Activated CD8-positive, alpha-beta T cell treated with anti-CD3 and anti-CD28 coated beads for 36 hours (primary cell): ENCODE measurements around the gene ARHGAP12. TPM values are rescaled to one million over a fixed set of nuclear protein-coding genes. Genes with fewer than 3 reads are reported as not detected.

Experiments used
- ATAC-seq: fragments of 200-7000 bp; cut with Tn5 transposase; one replicate; pipeline ENCODE4 v1.10.0; 2021; ENCODE audit warnings: mild to moderate bottlenecking, moderate library complexity
- CTCF ChIA-PET: fragments of 350-600 bp; sonication (Branson Sonifier 250); formaldehyde crosslinking; loops from one replicate; lab custom pipeline; 2021; ENCODE audit warnings: antibody characterized with exemption; lab: Charles Lee
- POLR2A ChIA-PET: fragments of 350-600 bp; sonication (Branson Sonifier 250); formaldehyde crosslinking; loops from one replicate; lab custom pipeline; 2021; ENCODE audit warnings: antibody characterized with exemption; lab: Charles Lee
- DNase-seq: peaks from one replicate; pipeline ENCODE4 v3.0.0-alpha.2; 2020
- H3K27ac Mint-ChIP-seq: one replicate; pipeline ENCODE4 v1.8.0; 2021; ENCODE audit warnings: mild to moderate bottlenecking, mixed read lengths
- H3K27me3 Mint-ChIP-seq: one replicate; pipeline ENCODE4 v1.8.0; 2021; ENCODE audit warnings: mixed read lengths
- H3K36me3 Mint-ChIP-seq: one replicate; pipeline ENCODE4 v1.8.0; 2021; ENCODE audit warnings: low read depth, mixed read lengths
- H3K4me1 Mint-ChIP-seq: one replicate; pipeline ENCODE4 v1.8.0; 2021; ENCODE audit warnings: low read depth, mixed read lengths
- H3K4me3 Mint-ChIP-seq: one replicate; pipeline ENCODE4 v1.8.0; 2021; ENCODE audit warnings: mild to moderate bottlenecking, moderate library complexity, mixed read lengths
- H3K9me3 Mint-ChIP-seq: one replicate; pipeline ENCODE4 v1.8.0; 2021; ENCODE audit warnings: mixed read lengths
- CTCF ChIP-seq: fragments of 200-600 bp; IDR thresholded peaks from one replicate; pipeline ENCODE4 v1.8.0; 2022; ENCODE audit warnings: antibody characterized with exemption, mild to moderate bottlenecking
- intact Hi-C: fragments of 100-400 bp; cut with micrococcal nuclease; formaldehyde crosslinking; loops from one replicate; pipeline ENCODE4 v1.10.0; 2022
- total RNA-seq, 2 experiments: library from RNA; stranded (reverse); gene quantifications; one replicate each; pipeline ENCODE4 v1.2.3, GENCODE V29; 2021

The ARHGAP12 gene
- total RNA-seq, 2 experiments from 2014 or later = 4.0 to 4.3 TPM

- Mint-ChIP-seq H3K4me1 (peaks cover 11% of the 10 kb centered on the region), H3K27ac (no peak overlapping the region), H3K4me3 (no peak overlapping the region), H3K27me3 (no peaks in the 10 kb centered on the region), H3K36me3 (peaks cover 3% of the 10 kb centered on the region), H3K9me3 (no peaks in the 10 kb centered on the region)
- ATAC-seq (no peak), DNase-seq (no peak)
- POLR2A ChIA-PET = no interaction called here
- intact Hi-C loops = no loop called here
- CTCF ChIA-PET = interaction anchor here (1.4 to 1.7 kb wide), 2 partner anchors 11 to 1260 kb away, joined by 3 to 6 read pairs; no protein-coding TSS in a partner anchor
- TF ChIP-seq CTCF = no peak
These were observed 77.4 kb downstream of the ARHGAP12 start for GRCh38 chr10:31851216-31851615.

DNA sequence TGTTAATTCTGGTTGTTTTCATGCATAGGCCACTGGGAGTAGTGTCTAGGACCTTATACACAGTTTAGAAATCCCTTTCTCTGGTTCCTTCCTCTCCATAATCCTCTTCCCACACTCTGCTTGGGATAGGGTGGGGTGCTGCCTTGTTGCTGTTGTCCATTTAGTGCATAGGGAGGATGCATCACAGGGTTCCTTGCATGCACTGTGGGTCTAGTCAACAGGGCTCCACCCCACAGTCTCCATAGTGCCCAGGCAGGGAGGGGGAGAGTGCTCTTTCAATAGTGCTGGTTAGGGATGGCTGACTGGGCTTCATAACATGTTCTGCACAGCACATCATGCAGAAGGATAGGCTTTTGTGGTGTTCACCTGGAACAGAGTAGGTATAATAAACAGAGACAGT lies 81.1 kb downstream of the ARHGAP12 start:
- intact Hi-C loops = no loop called here
- no peak for TF ChIP-seq CTCF
- H3K4me1 Mint-ChIP-seq = peaks cover 21% of the 10 kb centered on the region
- POLR2A ChIA-PET = no interaction called here
- H3K27ac Mint-ChIP-seq = no peak overlapping the region
- H3K4me3 Mint-ChIP-seq = no peak overlapping the region
- H3K9me3 Mint-ChIP-seq = no peaks in the 10 kb centered on the region
- DNase-seq (no peak), ATAC-seq (no peak)
- H3K27me3 Mint-ChIP-seq = no peaks in the 10 kb centered on the region
- CTCF ChIA-PET = no interaction called here
- peaks cover 2% of the 10 kb centered on the region for H3K36me3 Mint-ChIP-seq

DNA sequence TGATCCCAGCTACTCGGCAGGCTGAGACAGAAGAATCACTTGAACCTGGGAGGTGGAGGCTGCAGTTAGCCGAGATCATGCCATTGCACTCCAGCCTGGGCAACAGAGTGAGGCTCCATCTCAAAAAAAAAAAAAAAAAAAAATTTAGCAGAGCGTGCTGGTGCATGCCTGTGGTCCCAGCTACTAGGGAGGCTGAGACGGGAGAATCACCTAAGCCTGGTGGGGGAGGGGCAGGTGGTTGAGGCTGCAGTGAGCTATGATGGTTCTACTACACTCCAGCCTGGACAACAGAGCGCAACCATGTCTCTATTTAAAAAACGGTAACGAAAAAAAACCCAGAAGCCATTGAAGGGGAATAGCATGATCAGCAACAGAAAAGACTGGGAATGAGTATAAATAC lies 89.9 kb downstream of the ARHGAP12 start:
- no peak for ATAC-seq
- intact Hi-C loops = no loop called here
- H3K4me1 Mint-ChIP-seq = peaks cover 8% of the 10 kb centered on the region
- H3K9me3 Mint-ChIP-seq = no peaks in the 10 kb centered on the region
- H3K27me3 Mint-ChIP-seq = no peaks in the 10 kb centered on the region
- ChIA-PET POLR2A (no interaction called here), CTCF (interaction anchor here (1.1 to 1.9 kb wide), 5 partner anchors 10 to 191 kb away, joined by 3 to 7 read pairs (median 4); no protein-coding TSS in a partner anchor)
- H3K36me3 Mint-ChIP-seq = no peaks in the 10 kb centered on the region
- H3K27ac Mint-ChIP-seq = no peak overlapping the region
- no peak for DNase-seq
- no peak overlapping the region for H3K4me3 Mint-ChIP-seq
- no peak for TF ChIP-seq CTCF

DNA sequence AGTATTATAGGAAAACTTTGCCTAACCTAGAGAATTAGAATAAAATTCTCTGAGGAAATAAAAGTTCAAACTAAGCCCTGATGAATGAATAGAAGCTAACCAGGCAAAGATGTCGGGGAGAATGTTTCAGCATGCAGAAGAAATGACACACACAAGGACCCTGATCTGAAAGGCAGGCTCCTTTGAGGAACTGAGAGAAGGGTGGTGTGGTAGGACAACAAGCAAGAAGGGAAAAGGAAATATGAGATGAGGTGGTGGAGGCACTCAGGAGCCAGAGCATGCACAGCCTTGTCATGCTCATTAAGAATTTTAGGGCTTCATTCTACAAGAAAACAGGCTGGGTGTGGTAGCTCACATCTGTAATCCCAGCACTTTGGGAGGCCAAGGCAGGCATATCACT lies 90.6 kb downstream of the ARHGAP12 start:
- TF ChIP-seq CTCF = no peak
- no peak for ATAC-seq
- Mint-ChIP-seq H3K4me3 (no peak overlapping the region), H3K27me3 (no peaks in the 10 kb centered on the region), H3K36me3 (no peaks in the 10 kb centered on the region), H3K4me1 (peaks cover 7% of the 10 kb centered on the region), H3K9me3 (no peaks in the 10 kb centered on the region), H3K27ac (no peak overlapping the region)
- no peak for DNase-seq
- POLR2A ChIA-PET = no interaction called here
- CTCF ChIA-PET = interaction anchor here (1.2 to 1.7 kb wide), 5 partner anchors 10 to 192 kb away, joined by 3 to 5 read pairs (median 3); no protein-coding TSS in a partner anchor
- intact Hi-C loops = no loop called here

- CTCF ChIA-PET = interaction anchor here (1.4 to 1.7 kb wide), 2 partner anchors 12 to 13 kb away, joined by 3 to 5 read pairs; no protein-coding TSS in a partner anchor
- Mint-ChIP-seq H3K4me1 (peaks cover 5% of the 10 kb centered on the region), H3K36me3 (no peaks in the 10 kb centered on the region), H3K9me3 (no peaks in the 10 kb centered on the region), H3K27me3 (no peaks in the 10 kb centered on the region), H3K27ac (no peak overlapping the region), H3K4me3 (no peak overlapping the region)
- POLR2A ChIA-PET = interaction anchor here (0.7 kb wide), 1 partner anchor 311 kb away, joined by 3 read pairs; no protein-coding TSS in a partner anchor
- intact Hi-C loops = no loop called here
- TF ChIP-seq CTCF = peak; percentile 73
- peak; percentile 31 for DNase-seq
- peak; percentile 49 for ATAC-seq
These were observed 91.8 kb downstream of the ARHGAP12 start for GRCh38 chr10:31836569-31837406.
